ENCODE data around the gene B2M.
"Not testable (repeated sequence)": the region's sequence is repeated elsewhere in the genome, so short reads cannot be mapped to it uniquely, and the experiment has no call there.

Gene B2M

DNA sequence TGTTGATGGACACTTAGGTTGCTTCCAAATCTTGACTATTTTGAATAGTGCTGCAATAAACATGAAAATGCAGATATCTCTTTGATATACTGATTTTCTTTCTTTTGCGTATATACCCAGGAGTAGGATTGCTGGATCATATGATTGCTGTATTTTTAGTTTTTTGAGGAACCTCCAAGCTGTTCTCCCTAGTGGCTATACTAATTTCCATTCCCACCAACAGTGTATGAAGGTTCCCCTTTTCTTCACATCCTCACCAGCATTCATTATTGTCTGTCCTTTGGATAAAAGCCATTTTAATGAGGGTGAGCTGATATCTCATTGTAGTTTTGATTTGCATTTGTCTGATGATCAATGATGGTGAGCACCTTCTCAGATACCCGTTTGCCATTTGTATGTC lies 12.7 kb upstream of the B2M start:
- DNase-seq (ENCODE audit: low spot score): no peak

DNA sequence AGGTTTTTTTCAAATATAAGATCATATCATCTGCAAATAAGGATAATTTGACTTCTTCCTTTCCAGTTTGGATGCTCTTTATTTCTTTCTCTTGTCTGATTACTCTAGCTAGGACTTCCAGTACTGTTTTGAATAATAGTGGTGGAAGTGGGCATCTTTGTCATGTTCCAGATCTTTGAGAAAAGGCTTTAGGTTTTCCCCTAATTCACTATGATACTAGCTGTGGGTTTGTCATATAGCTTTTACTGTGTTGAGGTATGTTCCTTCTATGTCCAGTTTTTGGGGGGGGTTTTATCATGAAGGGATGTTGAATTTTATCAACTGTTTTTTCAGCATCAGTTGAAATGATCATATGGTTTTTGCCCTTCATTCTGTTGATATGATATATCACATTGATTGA lies 10.6 kb upstream of the B2M start:
- not testable (repeated sequence) for DNase-seq (ENCODE audit: low spot score)

DNA sequence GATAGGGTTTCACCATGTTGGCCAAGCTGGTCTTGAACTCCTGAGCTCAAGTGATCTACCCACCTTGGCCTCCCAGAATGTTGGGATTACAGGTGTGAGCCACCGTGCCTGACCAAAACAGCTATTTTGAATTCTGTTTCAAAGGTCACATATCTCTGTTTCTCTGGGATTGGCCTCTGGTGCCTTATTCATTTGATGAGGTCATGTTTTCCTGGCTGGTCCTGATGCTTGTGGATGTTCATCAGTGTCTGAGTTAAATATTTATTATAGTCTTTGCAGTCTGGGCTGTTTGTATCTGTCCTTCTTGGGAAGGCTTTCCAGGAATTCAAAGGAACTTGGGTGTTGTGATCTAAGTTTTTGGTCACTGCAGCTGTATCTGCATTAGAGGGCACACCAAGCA lies 5.3 kb upstream of the B2M start:
- no peak for DNase-seq (ENCODE audit: low spot score)

DNA sequence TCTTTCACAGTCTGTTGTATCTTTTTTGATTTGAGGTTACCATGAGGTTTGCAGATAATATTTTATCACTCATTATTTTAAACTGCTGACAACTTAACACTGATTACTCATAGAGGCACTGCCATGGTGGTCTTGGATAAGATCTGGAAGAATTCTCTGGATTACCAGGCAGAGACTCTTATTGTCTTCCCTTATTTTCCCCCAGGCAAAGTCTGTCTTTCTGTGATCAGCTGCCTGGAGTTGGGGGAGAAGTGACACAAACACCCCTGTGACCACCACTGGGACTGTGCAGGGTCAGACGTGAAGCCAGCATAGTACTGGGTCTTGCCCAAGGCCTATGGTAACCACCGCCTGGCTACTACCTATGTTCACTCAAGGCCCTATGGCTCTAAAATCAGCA lies 4.9 kb upstream of the B2M start:
- DNase-seq (ENCODE audit: low spot score): no peak

DNA sequence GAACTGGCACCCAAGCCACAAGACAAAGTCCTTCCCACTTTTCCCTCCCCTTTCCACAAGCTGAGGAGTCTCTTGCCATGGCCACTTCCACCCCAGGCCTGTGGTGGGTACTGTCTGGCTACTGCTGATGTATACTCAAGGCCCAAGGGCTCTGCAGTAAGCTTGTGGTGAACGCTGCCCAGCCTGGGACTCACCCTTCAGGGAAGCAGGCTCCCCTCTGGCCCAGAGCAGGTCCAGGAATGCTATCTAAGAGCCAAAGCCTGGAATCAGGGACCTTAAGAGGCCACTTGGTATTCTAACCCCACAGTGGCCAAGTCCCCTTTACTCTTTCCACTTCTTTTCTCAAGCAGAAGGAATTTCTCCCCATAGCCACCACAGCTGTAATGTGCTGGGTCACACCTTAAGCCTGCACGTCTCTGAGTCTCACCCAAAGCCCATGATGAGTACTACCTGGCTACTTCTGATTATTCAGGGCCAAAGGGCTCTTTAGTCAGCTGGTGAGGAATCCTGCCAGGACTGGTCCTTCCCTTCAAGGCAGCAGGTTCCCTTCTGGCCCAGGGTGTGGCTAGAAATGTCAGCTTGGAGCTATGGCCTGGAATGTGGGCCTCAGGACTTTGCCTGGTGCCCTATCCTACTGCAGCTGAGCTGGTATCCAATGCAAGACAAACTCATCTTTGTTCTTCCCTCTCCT lies 4.2 kb upstream of the B2M start:
- DNase-seq (ENCODE audit: low spot score): peak; percentile 64

DNA sequence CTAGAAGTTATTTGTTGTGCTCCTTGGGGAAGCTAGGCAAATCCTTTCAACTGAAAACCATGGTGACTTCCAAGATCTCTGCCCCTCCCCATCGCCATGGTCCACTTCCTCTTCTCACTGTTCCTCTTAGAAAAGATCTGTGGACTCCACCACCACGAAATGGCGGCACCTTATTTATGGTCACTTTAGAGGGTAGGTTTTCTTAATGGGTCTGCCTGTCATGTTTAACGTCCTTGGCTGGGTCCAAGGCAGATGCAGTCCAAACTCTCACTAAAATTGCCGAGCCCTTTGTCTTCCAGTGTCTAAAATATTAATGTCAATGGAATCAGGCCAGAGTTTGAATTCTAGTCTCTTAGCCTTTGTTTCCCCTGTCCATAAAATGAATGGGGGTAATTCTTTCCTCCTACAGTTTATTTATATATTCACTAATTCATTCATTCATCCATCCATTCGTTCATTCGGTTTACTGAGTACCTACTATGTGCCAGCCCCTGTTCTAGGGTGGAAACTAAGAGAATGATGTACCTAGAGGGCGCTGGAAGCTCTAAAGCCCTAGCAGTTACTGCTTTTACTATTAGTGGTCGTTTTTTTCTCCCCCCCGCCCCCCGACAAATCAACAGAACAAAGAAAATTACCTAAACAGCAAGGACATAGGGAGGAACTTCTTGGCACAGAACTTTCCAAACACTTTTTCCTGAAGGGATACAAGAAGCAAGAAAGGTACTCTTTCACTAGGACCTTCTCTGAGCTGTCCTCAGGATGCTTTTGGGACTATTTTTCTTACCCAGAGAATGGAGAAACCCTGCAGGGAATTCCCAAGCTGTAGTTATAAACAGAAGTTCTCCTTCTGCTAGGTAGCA lies 851 bp upstream of the B2M start:
- no peak for DNase-seq (ENCODE audit: low spot score)

DNA sequence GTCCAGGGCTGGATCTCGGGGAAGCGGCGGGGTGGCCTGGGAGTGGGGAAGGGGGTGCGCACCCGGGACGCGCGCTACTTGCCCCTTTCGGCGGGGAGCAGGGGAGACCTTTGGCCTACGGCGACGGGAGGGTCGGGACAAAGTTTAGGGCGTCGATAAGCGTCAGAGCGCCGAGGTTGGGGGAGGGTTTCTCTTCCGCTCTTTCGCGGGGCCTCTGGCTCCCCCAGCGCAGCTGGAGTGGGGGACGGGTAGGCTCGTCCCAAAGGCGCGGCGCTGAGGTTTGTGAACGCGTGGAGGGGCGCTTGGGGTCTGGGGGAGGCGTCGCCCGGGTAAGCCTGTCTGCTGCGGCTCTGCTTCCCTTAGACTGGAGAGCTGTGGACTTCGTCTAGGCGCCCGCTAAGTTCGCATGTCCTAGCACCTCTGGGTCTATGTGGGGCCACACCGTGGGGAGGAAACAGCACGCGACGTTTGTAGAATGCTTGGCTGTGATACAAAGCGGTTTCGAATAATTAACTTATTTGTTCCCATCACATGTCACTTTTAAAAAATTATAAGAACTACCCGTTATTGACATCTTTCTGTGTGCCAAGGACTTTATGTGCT lies 527 bp downstream of the B2M start:
- DNase-seq (ENCODE audit: low spot score): no peak

DNA sequence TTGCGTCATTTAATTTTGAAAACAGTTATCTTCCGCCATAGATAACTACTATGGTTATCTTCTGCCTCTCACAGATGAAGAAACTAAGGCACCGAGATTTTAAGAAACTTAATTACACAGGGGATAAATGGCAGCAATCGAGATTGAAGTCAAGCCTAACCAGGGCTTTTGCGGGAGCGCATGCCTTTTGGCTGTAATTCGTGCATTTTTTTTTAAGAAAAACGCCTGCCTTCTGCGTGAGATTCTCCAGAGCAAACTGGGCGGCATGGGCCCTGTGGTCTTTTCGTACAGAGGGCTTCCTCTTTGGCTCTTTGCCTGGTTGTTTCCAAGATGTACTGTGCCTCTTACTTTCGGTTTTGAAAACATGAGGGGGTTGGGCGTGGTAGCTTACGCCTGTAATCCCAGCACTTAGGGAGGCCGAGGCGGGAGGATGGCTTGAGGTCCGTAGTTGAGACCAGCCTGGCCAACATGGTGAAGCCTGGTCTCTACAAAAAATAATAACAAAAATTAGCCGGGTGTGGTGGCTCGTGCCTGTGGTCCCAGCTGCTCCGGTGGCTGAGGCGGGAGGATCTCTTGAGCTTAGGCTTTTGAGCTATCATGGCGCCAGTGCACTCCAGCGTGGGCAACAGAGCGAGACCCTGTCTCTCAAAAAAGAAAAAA lies 1.2 kb downstream of the B2M start:
- peak; percentile 76 for DNase-seq (ENCODE audit: low spot score)

DNA sequence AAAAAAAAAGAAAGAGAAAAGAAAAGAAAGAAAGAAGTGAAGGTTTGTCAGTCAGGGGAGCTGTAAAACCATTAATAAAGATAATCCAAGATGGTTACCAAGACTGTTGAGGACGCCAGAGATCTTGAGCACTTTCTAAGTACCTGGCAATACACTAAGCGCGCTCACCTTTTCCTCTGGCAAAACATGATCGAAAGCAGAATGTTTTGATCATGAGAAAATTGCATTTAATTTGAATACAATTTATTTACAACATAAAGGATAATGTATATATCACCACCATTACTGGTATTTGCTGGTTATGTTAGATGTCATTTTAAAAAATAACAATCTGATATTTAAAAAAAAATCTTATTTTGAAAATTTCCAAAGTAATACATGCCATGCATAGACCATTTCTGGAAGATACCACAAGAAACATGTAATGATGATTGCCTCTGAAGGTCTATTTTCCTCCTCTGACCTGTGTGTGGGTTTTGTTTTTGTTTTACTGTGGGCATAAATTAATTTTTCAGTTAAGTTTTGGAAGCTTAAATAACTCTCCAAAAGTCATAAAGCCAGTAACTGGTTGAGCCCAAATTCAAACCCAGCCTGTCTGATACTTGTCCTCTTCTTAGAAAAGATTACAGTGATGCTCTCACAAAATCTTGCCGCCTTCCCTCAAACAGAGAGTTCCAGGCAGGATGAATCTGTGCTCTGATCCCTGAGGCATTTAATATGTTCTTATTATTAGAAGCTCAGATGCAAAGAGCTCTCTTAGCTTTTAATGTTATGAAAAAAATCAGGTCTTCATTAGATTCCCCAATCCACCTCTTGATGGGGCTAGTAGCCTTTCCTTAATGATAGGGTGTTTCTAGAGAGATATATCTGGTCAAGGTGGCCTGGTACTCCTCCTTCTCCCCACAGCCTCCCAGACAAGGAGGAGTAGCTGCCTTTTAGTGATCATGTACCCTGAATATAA lies 2.0 kb downstream of the B2M start:
- DNase-seq (ENCODE audit: low spot score): no peak

DNA sequence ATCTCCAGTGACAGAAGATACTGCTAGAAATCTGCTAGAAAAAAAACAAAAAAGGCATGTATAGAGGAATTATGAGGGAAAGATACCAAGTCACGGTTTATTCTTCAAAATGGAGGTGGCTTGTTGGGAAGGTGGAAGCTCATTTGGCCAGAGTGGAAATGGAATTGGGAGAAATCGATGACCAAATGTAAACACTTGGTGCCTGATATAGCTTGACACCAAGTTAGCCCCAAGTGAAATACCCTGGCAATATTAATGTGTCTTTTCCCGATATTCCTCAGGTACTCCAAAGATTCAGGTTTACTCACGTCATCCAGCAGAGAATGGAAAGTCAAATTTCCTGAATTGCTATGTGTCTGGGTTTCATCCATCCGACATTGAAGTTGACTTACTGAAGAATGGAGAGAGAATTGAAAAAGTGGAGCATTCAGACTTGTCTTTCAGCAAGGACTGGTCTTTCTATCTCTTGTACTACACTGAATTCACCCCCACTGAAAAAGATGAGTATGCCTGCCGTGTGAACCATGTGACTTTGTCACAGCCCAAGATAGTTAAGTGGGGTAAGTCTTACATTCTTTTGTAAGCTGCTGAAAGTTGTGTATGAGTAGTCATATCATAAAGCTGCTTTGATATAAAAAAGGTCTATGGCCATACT lies 4.0 kb downstream of the B2M start:
- DNase-seq (ENCODE audit: low spot score): no peak

DNA sequence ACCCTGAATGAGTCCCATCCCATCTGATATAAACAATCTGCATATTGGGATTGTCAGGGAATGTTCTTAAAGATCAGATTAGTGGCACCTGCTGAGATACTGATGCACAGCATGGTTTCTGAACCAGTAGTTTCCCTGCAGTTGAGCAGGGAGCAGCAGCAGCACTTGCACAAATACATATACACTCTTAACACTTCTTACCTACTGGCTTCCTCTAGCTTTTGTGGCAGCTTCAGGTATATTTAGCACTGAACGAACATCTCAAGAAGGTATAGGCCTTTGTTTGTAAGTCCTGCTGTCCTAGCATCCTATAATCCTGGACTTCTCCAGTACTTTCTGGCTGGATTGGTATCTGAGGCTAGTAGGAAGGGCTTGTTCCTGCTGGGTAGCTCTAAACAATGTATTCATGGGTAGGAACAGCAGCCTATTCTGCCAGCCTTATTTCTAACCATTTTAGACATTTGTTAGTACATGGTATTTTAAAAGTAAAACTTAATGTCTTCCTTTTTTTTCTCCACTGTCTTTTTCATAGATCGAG lies 4.5 kb downstream of the B2M start:
- DNase-seq (ENCODE audit: low spot score): no peak

DNA sequence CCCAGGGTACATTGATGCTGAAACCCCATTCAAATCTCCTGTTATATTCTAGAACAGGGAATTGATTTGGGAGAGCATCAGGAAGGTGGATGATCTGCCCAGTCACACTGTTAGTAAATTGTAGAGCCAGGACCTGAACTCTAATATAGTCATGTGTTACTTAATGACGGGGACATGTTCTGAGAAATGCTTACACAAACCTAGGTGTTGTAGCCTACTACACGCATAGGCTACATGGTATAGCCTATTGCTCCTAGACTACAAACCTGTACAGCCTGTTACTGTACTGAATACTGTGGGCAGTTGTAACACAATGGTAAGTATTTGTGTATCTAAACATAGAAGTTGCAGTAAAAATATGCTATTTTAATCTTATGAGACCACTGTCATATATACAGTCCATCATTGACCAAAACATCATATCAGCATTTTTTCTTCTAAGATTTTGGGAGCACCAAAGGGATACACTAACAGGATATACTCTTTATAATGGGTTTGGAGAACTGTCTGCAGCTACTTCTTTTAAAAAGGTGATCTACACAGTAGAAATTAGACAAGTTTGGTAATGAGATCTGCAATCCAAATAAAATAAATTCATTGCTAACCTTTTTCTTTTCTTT lies 5.8 kb downstream of the B2M start:
- DNase-seq (ENCODE audit: low spot score): no peak

DNA sequence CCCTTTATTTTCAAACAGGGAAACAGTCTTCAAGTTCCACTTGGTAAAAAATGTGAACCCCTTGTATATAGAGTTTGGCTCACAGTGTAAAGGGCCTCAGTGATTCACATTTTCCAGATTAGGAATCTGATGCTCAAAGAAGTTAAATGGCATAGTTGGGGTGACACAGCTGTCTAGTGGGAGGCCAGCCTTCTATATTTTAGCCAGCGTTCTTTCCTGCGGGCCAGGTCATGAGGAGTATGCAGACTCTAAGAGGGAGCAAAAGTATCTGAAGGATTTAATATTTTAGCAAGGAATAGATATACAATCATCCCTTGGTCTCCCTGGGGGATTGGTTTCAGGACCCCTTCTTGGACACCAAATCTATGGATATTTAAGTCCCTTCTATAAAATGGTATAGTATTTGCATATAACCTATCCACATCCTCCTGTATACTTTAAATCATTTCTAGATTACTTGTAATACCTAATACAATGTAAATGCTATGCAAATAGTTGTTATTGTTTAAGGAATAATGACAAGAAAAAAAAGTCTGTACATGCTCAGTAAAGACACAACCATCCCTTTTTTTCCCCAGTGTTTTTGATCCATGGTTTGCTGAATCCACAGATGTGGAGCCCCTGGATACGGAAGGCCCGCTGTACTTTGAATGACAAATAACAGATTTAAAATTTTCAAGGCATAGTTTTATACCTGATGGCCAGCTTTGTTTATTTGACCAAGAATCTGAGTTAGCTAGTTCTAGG lies 7.0 kb downstream of the B2M start:
- DNase-seq (ENCODE audit: low spot score): no peak

DNA sequence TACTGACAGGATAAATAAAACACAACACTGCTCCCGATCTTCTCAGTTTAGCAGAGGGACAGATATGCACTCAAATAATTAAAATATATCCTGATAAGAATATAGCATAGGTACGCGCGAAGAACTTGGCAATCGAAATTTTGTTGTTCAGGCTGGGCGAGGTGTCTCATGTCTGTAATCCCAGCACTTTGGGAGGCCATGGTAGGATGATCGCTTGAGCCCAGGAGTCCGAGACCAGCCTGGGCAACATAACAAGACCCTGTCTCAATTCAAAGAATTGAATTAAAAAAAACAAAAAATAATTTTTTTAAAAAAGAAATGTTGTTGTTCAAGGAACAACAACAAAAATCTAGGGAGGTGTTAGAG lies 7.6 kb downstream of the B2M start:
- no peak for DNase-seq (ENCODE audit: low spot score)

DNA sequence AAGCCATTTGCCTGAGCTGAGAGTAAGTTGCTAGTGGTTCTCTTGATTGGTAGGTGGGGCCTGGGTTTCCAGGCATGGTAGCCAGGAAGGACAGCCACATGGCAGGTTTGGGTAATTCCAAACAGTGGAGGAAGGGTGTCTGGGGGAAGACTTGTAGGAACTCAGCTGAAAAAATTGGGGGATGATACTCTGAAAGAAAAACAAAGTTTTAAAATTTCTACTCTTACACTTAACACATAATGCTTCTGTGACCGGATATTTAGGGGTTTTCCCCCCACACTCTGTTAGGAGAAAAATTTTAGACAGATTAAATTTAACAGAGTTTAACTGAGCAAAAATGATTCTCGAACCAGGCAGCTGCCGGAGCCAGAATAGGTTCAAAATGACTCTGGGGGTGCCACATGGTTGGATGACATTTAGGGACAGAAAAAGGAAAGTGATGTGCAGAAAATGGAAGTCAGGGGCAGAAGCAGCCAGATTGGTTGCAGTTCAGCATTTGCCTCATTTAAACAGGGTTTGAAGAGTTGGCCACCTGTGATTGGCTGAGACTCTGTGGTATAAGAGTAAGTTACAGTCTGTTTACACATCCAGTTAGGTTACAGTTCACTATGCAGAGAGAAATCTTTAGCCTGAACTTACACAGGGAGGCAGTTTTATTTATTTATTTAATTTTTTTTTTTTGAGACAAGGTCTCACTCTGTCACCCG lies 8.1 kb downstream of the B2M start:
- DNase-seq (ENCODE audit: low spot score): no peak

DNA sequence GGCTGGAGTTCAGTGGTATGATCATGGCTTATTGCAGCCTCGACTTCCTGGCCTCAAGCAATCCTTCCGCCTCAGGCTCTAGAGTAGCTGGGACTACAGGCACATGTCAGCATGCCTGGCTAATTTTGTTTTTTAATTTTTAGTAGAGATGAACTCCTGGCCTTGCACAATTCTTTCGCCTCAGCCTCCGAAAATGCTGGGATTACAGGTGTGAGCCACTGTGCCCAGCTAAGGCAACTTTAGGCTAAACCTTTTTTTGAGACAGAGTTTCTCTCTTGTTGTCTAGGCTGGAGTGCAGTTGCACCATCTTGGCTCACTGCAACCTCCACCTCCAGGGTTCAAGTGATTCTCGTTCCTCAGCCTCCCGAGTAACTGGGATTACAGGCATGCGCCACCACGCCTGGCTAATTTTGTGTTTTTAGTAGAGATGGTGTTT lies 8.7 kb downstream of the B2M start:
- DNase-seq (ENCODE audit: low spot score): not testable (repeated sequence)

DNA sequence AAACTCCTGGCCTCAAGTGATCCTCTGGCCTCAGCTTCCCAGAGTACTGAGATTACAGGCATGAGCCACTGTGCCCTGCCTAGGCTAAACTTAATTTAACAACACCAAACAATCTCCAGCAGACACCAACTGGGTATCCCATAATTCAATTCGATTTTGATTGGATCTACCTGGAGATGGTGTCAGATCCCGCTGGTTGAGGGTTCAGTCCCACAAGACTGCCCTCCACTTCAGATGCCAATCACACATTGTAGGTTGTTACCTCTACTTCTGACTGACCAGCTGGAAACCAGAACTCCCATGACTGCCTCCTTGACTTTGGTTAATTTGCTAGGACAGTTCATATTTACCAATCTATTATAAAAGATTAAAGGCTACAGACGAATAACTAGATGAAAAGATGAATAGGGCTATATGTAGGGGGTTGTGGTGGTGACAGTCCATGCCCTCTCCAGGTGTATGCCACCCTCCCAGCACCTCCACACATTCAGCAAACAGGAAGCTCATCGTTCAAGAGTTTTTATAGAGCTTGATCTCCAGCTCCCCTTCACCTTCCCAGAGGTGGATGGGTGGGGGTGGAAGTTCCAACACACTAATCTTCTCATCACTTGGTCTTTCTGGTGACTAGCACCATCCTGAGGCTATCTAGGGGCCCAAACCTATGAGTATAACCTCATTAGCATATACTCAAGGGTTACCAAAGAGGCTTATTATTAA lies 9.3 kb downstream of the B2M start:
- no peak for DNase-seq (ENCODE audit: low spot score)

DNA sequence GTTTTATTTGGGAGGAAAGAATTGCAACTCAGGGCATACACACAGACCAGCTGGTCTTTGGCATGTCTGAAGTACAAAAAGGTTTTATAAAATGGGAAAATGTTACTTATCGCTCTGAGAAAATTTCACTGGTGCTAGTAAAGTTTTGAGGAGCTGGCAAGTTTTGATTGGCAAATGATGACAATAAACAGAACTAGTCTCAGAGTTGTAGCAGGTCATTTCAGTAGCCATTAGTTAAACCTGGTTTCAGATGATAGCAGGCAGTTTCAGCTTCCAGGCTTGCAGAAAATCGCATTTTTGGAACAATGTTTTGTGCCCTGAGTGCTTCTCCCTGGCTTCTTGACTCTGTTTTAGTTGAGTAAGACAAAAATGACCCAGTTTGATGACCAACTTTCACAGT lies 10.7 kb downstream of the B2M start:
- DNase-seq (ENCODE audit: low spot score): no peak
